HepG2 (cell line): ENCODE measurements around the gene VCL. TPM values are rescaled to one million over a fixed set of nuclear protein-coding genes. Genes with fewer than 3 reads are reported as not detected.
A peak's percentile ranks its signal among the peaks of the same experiment; 100 is the strongest.

Experiments used
- AGO2 ChIP-seq: fragments of 200-400 bp; formaldehyde crosslinking; optimal IDR thresholded peaks from 2 replicates; pipeline ENCODE3; 2017; ENCODE audit warnings: mild to moderate bottlenecking, low read depth, low read length, moderate library complexity
- AHDC1 ChIP-seq: sonication (generic); formaldehyde crosslinking; IDR thresholded peaks from 2 replicates; pipeline ENCODE4 v1.5.1; 2020; ENCODE audit warnings: mild to moderate bottlenecking, missing genetic modification reagents, borderline replicate concordance
- ATF7 ChIP-seq, 2 experiments: fragments of 450-650 bp in 1 of 2; sonication (generic) in 1 of 2; formaldehyde crosslinking in 1 of 2; IDR thresholded peaks; 2 replicates each; pipeline versions ENCODE4 v1.4.0 to v1.6.1; 2016 to 2020; ENCODE audit warnings: antibody characterized with exemption in 1 of 2, mild to moderate bottlenecking in 1 of 2, missing genetic modification reagents in 1 of 2
- BATF2 ChIP-seq: sonication (generic); formaldehyde crosslinking; IDR thresholded peaks from 2 replicates; pipeline ENCODE4 v1.8.0; 2022; ENCODE audit warnings: mild to moderate bottlenecking, missing genetic modification reagents, moderate library complexity
- CREB1 ChIP-seq, 2 experiments: fragments of 450-650 bp in 1 of 2; IDR thresholded peaks; 2 replicates each; pipeline ENCODE4 v1.6.1; 2016 to 2017; ENCODE audit warnings: control low read depth in 1 of 2, mild to moderate bottlenecking in 1 of 2, missing compliant biosample characterization in 1 of 2, missing genetic modification characterization in 1 of 2
- ERF ChIP-seq: IDR thresholded peaks from 2 replicates; pipeline ENCODE4 v1.6.1; 2018; ENCODE audit warnings: missing biosample characterization, missing genetic modification reagents
- FOXK1 ChIP-seq: sonication (generic); formaldehyde crosslinking; IDR thresholded peaks from 2 replicates; pipeline ENCODE4 v1.4.0; 2020; ENCODE audit warnings: low read depth, missing genetic modification reagents, borderline replicate concordance
- IRF1 ChIP-seq: sonication (generic); formaldehyde crosslinking; IDR thresholded peaks from 2 replicates; pipeline ENCODE4 v1.4.0; 2020; ENCODE audit warnings: low read depth, mild to moderate bottlenecking, missing genetic modification reagents
- KAT7 ChIP-seq: IDR thresholded peaks from 2 replicates; pipeline ENCODE4 v1.6.1; 2018; ENCODE audit warnings: borderline replicate concordance, missing compliant biosample characterization
- SAFB2 ChIP-seq: sonication (generic); formaldehyde crosslinking; IDR thresholded peaks from 2 replicates; pipeline ENCODE4 v1.5.1; 2020; ENCODE audit warnings: missing genetic modification reagents, low read depth, mild to moderate bottlenecking, borderline replicate concordance
- SMAD9 ChIP-seq: sonication (generic); formaldehyde crosslinking; IDR thresholded peaks from 2 replicates; pipeline ENCODE4 v1.5.1; 2020; ENCODE audit warnings: mild to moderate bottlenecking, missing genetic modification reagents
- ZFP36L2 ChIP-seq: sonication (generic); formaldehyde crosslinking; IDR thresholded peaks from 2 replicates; pipeline ENCODE4 v1.4.0; 2020; ENCODE audit warnings: missing genetic modification reagents
- ZNF205 ChIP-seq: IDR thresholded peaks from 2 replicates; pipeline ENCODE4 v1.6.1; 2018; ENCODE audit warnings: missing biosample characterization, missing genetic modification reagents
- ZNF784 ChIP-seq: sonication (generic); formaldehyde crosslinking; IDR thresholded peaks from 2 replicates; pipeline ENCODE4 v1.5.1; 2020; ENCODE audit warnings: missing genetic modification reagents, mild to moderate bottlenecking, borderline replicate concordance
- ZNF879 ChIP-seq: sonication (generic); formaldehyde crosslinking; IDR thresholded peaks from 2 replicates; pipeline ENCODE4 v1.8.1; 2023; ENCODE audit warnings: missing genetic modification reagents
- ZSCAN22 ChIP-seq: sonication (generic); formaldehyde crosslinking; IDR thresholded peaks from 2 replicates; pipeline ENCODE4 v1.4.0; 2020; ENCODE audit warnings: mild to moderate bottlenecking, missing genetic modification reagents
- polyA plus RNA-seq, 8 experiments: library from polyadenylated mRNA; depleted of rRNA in 3 of 8; stranded (reverse) in 7 of 8; unstranded in 1 of 8; fragments of >200 nt; fragmentation: Illumina TruSeq in 4 of 8; extraction: Trizol in 4 of 8; gene quantifications; 2 replicates each; pipeline versions ENCODE4 v1.2.1 to v1.2.3, GENCODE V29; 2011 to 2016; ENCODE audit warnings: low read depth in 4 of 8, missing spikeins in 1 of 8, mixed read lengths in 1 of 8; ENCODE audit not compliant: insufficient read depth in 1 of 8
- total RNA-seq, 5 experiments: library from RNA; depleted of rRNA; stranded (reverse); fragments of >200 nt; fragmentation: Illumina TruSeq; extraction: Trizol; gene quantifications; 2 replicates each; pipeline ENCODE4 v1.2.3, GENCODE V29; 2016; ENCODE audit warnings: low read depth in 1 of 5

The VCL gene
- total and polyA plus RNA-seq, 2 of the 13 experiments (the other 11 are each of a cell fraction or from before 2014, with no cell fraction given), result 17.3 to 26.9 TPM

- TF ChIP-seq BATF2 (CRISPR knock-in tag) (no peak; the same call in 1 of the 2 replicates), ZNF784 (no peak), ERF (CRISPR knock-in tag) (peak; percentile 53), ZNF205 (CRISPR knock-in tag) (0 out of 2 replicates have a peak, but pooled peaks have one; percentile 19), FOXK1 (CRISPR knock-in tag) (0 out of 2 replicates have a peak, but pooled peaks have one; percentile 20), ZFP36L2 (CRISPR knock-in tag) (no peak), AGO2 (peak; percentile 71), ZSCAN22 (no peak), ZNF879 (CRISPR knock-in tag) (no peak), IRF1 (CRISPR knock-in tag) (no peak), SMAD9 (CRISPR knock-in tag) (no peak), SAFB2 (CRISPR knock-in tag) (peak; percentile 71; the same call in 1 of the 2 replicates), AHDC1 (CRISPR knock-in tag) (no peak), CREB1 (IDR thresholded peaks at IDR 0.05) (peak; percentile 48), CREB1 (CRISPR knock-in tag; IDR thresholded peaks at IDR 0.05) (no peak), ATF7 (IDR thresholded peaks at IDR 0.05) (no peak), ATF7 (CRISPR knock-in tag; IDR thresholded peaks at IDR 0.05) (peak; percentile 26; the same call in 1 of the 2 replicates), KAT7 (peak; percentile 68; the same call in 1 of the 2 replicates)
Measured at GRCh38 chr10:74150990-74151878, 153.3 kb downstream of the VCL start, which contains the start of gene ADK (continued).
